Mammary epithelial cell (primary cell): Measurements from ENCODE around the gene SLC44A3.

Source experiments
- EZH2 ChIP-seq: IDR thresholded peaks from 2 replicates; pipeline ENCODE4 v1.6.1; 2012; ENCODE audit warnings: low read length, inconsistent platforms, borderline replicate concordance
- TF ChIP-seq, protein P1 (sequence below), 2 donors: IDR thresholded peaks in 1 of 2; conservative IDR thresholded peaks in 1 of 2; 2 replicates each; pipeline ENCODE4 v1.5.1; 2011 to 2012; ENCODE audit warnings: inconsistent platforms in 2 of 2, low read length in 2 of 2, mild to moderate bottlenecking in 2 of 2, control low read depth in 1 of 2, low read depth in 1 of 2; ENCODE audit not compliant: insufficient read depth in 1 of 2; ENCODE audit errors: extremely low read depth in 1 of 2

DNA sequence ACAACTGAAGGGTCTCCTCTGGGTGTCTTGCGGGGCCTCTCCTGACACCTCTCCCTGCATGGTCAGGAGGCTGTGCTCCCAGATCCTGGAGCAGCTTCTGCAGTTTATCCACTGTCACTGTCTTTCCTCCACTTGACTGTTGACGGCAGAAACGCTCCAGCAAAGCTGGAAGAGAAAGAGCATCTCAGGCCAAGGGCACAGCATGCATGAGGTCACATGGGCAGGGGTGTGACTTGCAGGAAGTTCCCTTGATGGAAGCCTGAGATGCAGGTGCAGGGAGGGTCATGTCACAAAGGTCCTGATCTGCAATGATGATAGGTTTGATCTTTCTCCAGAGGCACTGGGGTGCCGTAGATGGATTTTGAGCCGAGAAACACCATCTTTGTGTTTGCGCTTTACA lies 23.3 kb downstream of the SLC44A3 start:
- TF ChIP-seq, protein P1, sequence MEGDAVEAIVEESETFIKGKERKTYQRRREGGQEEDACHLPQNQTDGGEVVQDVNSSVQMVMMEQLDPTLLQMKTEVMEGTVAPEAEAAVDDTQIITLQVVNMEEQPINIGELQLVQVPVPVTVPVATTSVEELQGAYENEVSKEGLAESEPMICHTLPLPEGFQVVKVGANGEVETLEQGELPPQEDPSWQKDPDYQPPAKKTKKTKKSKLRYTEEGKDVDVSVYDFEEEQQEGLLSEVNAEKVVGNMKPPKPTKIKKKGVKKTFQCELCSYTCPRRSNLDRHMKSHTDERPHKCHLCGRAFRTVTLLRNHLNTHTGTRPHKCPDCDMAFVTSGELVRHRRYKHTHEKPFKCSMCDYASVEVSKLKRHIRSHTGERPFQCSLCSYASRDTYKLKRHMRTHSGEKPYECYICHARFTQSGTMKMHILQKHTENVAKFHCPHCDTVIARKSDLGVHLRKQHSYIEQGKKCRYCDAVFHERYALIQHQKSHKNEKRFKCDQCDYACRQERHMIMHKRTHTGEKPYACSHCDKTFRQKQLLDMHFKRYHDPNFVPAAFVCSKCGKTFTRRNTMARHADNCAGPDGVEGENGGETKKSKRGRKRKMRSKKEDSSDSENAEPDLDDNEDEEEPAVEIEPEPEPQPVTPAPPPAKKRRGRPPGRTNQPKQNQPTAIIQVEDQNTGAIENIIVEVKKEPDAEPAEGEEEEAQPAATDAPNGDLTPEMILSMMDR (conservative IDR thresholded peaks at IDR 0.05 in 1 of 2, IDR thresholded peaks at IDR 0.05 in 1 of 2; ENCODE audit: extremely low read depth in 1 of 2, insufficient read depth in 1 of 2, low read depth in 1 of 2, low read length in 2 of 2), result no peak
- no peak for TF ChIP-seq EZH2
